NCI-H1694 treated with DMSO at 0.1 percent for 48 hours (cell line): Measurements from ENCODE around the gene SOX1.

Experiments used
- DNase-seq: peaks from one replicate; lab custom pipeline; 2025; lab: John Stamatoyannopoulos, UW

SOX1 gene

DNA sequence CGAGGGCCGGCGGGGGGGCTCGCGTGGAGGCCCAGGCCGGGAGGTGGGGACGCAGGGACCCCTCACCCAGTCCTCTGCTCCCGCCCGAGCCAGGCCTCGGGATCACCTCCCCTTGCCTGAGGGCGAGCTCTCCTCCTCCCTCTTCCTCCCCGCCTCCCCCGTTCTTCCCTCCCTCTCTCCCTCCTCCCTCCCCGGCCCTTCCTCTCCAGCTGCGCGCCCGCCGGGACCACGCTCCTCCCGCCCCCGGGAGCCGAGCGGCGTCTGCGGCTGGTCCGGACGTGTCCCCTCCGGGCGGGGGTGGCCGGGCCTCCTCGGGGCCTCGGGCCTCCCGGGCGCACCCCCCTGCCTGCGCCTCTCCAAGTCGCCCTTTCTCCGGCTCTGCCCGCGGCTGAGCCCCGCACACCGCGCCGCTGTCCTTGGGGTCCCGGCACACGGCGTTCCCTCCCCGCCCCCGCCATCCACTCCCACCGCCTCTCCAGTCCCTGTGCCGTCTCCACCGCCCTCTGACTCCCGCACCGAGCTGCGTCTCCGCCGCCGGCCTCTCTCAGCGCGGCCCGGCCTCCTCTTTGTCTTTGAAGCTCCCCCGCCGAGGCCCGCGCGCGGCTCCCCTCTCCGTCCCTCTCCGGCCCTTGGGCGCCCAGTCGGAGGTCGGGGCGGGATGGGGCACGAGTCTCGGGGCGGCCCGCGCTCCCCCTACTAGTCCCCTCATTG lies 5.7 kb downstream of the SOX1 start:
- DNase-seq, result no peak

- DNase-seq, result no peak
These were observed 6.5 kb downstream of the SOX1 start for GRCh38 chr13:112073245-112074138.

GRCh38 chr13:112074139-112074865 lies 7.4 kb downstream of the SOX1 start:
- no peak for DNase-seq

DNA sequence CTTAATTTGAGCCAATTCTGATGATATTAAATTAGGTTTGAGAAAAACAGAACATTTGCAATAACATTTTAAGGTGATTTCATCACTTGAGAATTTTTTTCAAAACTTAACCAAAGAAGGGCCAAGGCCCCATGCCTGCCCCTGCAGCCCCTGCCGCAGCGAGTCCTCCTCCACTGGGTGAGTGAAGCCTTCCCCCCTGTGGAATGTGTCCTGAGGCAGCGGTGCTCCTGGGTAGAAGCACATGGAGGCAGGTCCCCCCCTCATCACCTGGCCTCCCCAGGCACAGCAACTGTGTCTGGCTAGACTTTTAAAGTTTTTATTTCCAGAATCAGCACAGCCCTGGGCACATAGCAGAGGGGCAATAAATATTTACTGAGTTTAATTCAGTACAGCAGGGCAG lies 10.8 kb downstream of the SOX1 start:
- DNase-seq, result no peak

GRCh38 chr13:112078216-112078615 lies 11.3 kb downstream of the SOX1 start:
- DNase-seq, result no peak

- no peak for DNase-seq
These were observed 12.1 kb downstream of the SOX1 start for GRCh38 chr13:112078879-112079531.

DNA sequence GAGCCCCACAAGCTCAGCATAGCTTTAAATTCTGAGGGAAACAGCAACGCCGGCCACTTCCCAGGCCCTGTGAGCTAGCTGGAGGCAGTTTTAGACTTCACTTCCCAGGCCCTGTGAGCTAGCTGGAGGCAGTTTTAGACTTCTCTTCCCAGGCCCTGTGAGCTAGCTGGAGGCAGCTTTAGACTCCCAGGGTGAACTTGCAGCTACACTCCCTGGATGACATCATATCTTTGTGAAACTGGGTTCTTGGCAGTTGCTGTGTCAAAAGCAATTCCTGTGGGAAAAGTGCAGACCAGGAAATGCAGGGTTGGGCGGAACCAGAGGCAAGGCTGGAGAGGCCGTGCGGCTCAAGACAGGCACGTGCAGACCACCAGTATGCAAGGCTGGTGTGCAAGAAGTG lies 12.7 kb downstream of the SOX1 start:
- no peak for DNase-seq

GRCh38 chr13:112083971-112084370 lies 17.0 kb downstream of the SOX1 start:
- no peak for DNase-seq

- DNase-seq, result no peak
These were observed 25.5 kb downstream of the SOX1 start for GRCh38 chr13:112092453-112092852.

DNA sequence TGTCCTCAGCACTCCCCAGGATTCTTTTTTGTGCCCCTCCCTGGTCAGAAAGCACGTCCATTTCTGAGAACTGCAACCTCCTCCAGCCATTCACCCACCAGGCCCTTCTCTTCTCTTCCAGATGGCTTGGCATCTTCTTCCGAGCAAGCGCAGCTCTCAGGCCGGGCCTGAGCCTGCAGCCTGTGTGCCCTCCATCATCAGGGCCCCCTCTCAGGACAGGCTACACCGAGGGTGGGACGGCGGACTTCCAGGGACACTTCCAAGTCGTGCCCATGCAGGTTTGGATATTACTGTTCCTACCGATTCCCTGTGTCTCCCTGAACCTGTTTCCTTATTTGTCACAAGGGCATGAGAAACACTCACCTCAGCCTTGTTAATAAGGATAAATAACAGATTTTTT lies 28.4 kb downstream of the SOX1 start:
- no peak for DNase-seq

- no peak for DNase-seq
These were observed 30.0 kb downstream of the SOX1 start for GRCh38 chr13:112096959-112097358.

GRCh38 chr13:112097770-112098169 lies 30.8 kb downstream of the SOX1 start:
- DNase-seq, result no peak

- no peak for DNase-seq
These were observed 31.8 kb downstream of the SOX1 start for GRCh38 chr13:112098699-112099098.

GRCh38 chr13:112101360-112101930 lies 34.5 kb downstream of the SOX1 start:
- no peak for DNase-seq

GRCh38 chr13:112102243-112102642 lies 35.3 kb downstream of the SOX1 start:
- no peak for DNase-seq

DNA sequence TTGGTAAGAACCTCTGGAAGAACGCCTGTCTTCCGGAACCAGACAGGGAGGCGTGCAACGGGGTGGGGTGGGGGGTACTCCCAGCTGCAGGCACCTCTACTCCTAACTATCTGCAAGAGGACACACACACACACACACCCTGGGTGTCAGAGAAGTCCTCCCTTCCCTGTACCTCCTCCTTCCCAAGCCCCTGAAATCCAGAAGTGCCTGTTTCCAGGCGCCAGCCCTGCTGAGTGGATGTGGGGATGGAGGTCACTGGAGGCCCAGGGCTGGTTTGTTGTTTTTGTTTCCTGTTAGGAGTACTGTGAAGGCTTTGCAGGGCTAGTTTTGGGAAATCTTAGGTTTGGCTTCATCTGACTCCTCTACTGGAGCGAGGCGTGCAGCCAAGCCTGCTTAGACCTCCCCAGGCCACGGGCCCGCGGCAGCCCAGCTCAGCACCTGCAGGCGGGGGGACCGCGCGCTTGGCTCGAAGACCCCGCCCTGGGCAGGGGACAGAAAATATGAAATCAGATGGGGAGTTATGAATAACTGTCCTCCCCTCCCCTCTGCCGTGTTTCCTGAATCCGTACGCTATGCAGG lies 36.4 kb downstream of the SOX1 start:
- DNase-seq, result no peak

DNA sequence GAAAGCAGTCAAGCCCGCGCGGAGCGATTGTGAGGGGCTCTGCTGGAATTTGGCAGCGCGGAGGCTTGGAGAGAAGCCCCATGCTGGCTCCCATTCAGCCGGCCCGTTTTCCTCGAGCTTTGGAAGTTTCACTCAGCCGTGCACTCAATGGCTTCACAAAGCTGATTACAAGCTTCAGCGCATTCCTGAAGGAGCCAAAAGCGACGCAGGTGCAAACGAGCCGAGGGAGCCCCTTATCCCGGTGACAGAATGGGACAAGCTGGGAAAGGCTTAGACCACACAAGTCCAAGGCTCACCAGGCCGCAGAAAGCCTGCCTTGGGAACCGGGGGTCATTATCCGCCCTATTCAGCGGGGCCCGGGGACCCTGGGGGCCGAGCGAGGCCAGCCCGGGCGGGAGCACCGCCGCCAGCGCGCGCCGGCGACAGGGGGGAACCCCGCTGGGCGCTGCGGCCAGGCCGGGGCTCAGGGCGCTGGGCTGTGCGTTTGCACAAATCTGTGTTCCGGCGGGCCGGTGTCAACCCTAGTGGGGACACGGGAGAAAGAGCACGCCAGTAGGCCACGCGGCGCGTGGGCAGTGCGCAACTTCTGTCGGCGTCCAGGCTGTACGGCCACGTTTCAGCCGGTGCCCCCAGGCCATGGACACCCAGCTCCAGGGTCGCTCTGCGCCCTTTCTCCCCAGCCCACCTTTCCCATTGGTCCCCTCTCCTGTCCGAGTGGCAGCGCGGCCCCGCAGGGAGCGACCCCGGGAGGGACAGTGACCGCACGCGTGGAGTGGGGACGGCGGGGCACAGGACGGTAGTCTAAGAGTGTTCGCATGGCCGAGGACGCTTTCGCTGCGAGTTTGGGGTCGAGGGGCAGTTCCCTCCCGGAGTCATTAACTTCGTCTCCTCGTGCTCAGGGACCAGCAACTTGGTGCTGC lies 37.3 kb downstream of the SOX1 start:
- no peak for DNase-seq

GRCh38 chr13:112104881-112105234 lies 37.9 kb downstream of the SOX1 start:
- no peak for DNase-seq

DNA sequence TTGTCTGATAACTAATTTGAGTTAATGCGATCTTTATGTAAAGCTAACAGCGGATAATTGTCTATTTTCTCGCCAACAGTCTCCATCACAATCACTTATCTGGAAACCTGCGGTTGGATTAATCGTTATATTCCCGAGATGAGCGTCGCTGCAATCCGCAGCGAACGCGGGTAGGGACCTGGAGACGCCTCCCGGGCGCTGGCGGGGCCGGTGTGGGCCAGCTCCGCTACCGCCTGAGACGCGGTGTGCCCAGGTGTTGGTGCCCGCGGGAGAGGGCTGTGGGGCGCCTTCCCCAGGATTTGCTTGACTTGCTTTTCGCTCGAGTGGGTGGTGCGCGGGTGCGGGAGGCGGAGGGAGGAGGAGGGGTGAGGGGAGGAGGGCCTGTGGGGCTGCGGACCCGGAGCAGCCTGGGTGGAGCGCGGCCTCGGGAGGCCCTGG lies 38.3 kb downstream of the SOX1 start:
- DNase-seq, result no peak

- no peak for DNase-seq
These were observed 38.9 kb downstream of the SOX1 start for GRCh38 chr13:112105892-112106291.
